Retinal pigment epithelial cell (primary cell): ENCODE results near the gene ITGA8.

ENCODE experiments used
- DNase-seq: peaks from one replicate; pipeline ENCODE4 v3.0.0-alpha.2; 2010; ENCODE audit warnings: low read depth
- H3K4me3 ChIP-seq: 2 replicates; pipeline ENCODE4 v1.5.1; 2011; ENCODE audit warnings: mild to moderate bottlenecking, low read length, control low read depth, moderate library complexity
- TF ChIP-seq, protein P1 (sequence below): conservative IDR thresholded peaks from 2 replicates; pipeline ENCODE4 v1.5.1; 2011; ENCODE audit warnings: low read depth, low read length, control low read depth, inconsistent platforms

ITGA8 gene

DNA sequence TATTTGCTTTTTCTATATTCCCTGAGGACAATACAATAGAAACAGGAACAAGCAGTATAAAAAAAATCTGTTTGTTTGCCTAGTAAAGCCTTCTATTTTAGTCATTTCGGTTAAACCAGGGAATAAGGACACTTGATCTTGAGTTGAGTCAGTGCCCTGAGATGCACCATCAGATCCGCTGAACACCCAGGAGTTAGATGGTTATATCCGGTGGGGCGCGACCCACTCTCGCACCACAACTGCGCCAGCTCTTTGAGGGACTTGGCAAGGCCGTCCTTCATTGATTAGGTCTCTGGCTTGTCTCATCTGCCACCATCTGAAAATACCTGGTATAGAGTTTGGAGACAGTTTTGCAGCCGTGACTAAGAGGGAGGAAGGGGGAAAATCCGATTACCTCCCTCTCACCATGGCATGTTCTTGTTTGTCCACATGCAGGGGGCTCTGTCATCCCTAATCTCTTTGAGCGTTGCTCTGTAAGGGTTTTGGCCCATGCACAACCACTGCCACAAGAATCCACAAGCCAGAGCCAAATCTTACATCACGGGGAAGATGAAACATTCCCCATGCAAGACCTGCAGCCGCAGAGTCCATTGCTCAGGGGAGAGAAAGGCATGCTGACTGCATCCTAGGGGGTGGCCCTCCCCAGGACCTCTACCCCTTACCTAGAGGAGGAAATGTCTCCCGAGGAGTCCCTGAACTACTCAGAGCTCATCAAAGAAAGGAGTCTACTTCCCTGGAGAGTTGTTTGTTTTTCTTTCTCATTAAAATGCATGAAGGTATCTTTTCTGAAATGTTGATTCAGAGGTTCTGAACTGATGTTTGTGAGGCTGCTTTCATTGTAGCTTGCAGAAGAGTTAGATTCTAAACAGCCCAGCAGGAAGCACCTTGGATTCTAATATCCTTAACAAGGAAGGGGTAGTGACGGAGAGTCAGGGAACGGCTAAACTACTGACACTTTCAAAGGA is 247.0 kb downstream of the ITGA8 start:
- DNase-seq: no peak
- TF ChIP-seq, protein P1, sequence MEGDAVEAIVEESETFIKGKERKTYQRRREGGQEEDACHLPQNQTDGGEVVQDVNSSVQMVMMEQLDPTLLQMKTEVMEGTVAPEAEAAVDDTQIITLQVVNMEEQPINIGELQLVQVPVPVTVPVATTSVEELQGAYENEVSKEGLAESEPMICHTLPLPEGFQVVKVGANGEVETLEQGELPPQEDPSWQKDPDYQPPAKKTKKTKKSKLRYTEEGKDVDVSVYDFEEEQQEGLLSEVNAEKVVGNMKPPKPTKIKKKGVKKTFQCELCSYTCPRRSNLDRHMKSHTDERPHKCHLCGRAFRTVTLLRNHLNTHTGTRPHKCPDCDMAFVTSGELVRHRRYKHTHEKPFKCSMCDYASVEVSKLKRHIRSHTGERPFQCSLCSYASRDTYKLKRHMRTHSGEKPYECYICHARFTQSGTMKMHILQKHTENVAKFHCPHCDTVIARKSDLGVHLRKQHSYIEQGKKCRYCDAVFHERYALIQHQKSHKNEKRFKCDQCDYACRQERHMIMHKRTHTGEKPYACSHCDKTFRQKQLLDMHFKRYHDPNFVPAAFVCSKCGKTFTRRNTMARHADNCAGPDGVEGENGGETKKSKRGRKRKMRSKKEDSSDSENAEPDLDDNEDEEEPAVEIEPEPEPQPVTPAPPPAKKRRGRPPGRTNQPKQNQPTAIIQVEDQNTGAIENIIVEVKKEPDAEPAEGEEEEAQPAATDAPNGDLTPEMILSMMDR: no peak

DNA sequence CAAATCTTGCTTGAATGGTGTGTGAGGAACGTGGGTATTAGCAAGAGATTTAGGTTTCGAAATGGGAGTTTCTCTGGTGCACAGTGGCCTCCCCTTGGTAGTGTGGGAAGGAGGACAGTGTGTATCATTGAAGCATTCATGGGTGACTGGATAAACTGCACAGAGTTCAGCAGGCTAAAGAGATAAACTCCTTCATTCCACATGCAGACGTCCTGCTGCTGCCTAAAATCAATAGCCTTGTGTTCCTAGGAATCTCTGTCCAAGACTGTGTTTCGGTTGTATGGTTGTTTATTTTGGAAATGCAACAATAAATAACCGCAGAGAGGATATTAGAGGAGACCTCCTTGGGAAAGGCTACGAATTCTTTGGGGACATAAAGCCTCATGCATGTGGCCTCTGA is 247.7 kb downstream of the ITGA8 start:
- H3K4me3 ChIP-seq: no peak overlapping the region
- no peak for DNase-seq
- TF ChIP-seq, protein P1: no peak

More for the DNA sequence above, 247.0 kb downstream of the ITGA8 start:
- no peak overlapping the region for H3K4me3 ChIP-seq

DNA sequence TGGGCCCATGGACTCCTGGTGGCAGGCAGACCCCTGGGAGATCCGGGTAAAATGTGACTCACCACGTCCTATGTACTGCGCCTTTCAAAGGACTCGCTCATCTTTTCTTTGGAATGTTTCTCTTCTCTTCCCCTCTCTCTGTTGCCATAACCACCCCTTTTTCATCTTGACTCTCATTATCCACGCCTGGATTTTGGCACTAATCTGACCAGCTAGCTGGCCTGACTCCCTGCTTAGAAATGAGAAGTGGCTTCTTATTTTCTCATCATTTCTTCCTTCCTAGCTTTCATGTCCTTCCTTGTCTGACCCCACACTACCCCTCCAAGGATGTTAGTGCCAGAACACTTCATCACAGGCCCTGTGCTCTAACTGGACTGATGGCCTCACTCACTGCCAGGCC is 250.6 kb downstream of the ITGA8 start:
- TF ChIP-seq, protein P1: no peak
- no peak for DNase-seq

DNA sequence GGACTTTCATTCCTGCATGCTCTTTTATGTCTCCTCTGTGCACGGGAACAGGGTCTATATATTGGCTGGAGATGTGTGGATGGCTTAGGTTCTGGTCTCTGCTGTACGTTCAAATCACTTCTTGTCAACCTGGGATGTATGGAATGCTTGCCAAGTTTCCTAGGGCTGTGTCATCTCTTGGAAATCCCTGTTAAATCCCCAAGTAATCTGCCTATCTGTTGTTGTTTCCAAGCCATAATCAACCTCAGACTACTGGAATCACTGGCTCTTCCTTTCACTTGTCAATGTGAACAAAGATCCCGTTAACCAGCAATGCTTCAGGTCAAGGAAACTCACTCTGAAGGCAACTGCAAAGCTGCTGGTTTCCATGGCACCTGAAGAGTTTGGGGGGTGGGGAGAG is 255.3 kb downstream of the ITGA8 start:
- H3K4me3 ChIP-seq: no peak overlapping the region
- DNase-seq: no peak
- TF ChIP-seq, protein P1: no peak

More for the DNA sequence above, 250.6 kb downstream of the ITGA8 start:
- H3K4me3 ChIP-seq: no peak overlapping the region
